OCI-LY1 (cell line): ENCODE results near the gene CTNND2.

Source experiments
- EZH2 ChIP-seq: fragments of 200-600 bp; sonication (generic), shearing (Covaris generic); IDR thresholded peaks from 2 replicates; pipeline ENCODE4 v1.8.0; 2017; ENCODE audit warnings: borderline replicate concordance, mixed run types, mild to moderate bottlenecking, antibody characterized with exemption, low read length, moderate library complexity, mixed read lengths
- TF ChIP-seq, protein P1 (sequence below): fragments of 200-600 bp; sonication (generic), shearing (Covaris generic); IDR thresholded peaks from 2 replicates; pipeline ENCODE4 v1.5.1; 2017; ENCODE audit warnings: mild to moderate bottlenecking, antibody characterized with exemption, low read length, moderate library complexity, mixed read lengths

GRCh38 chr5:10941900-10942299, 962.3 kb downstream of the CTNND2 start:
- TF ChIP-seq, protein P1, sequence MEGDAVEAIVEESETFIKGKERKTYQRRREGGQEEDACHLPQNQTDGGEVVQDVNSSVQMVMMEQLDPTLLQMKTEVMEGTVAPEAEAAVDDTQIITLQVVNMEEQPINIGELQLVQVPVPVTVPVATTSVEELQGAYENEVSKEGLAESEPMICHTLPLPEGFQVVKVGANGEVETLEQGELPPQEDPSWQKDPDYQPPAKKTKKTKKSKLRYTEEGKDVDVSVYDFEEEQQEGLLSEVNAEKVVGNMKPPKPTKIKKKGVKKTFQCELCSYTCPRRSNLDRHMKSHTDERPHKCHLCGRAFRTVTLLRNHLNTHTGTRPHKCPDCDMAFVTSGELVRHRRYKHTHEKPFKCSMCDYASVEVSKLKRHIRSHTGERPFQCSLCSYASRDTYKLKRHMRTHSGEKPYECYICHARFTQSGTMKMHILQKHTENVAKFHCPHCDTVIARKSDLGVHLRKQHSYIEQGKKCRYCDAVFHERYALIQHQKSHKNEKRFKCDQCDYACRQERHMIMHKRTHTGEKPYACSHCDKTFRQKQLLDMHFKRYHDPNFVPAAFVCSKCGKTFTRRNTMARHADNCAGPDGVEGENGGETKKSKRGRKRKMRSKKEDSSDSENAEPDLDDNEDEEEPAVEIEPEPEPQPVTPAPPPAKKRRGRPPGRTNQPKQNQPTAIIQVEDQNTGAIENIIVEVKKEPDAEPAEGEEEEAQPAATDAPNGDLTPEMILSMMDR, result no peak
- no peak for TF ChIP-seq EZH2
